ENCODE data around the gene CLOCK. TPM values are rescaled to one million over a fixed set of nuclear protein-coding genes. Genes with fewer than 3 reads are reported as not detected.

The CLOCK gene
- total and polyA plus RNA-seq, 9 of the 15 experiments (the other 6 are each of a cell fraction or from before 2014, with no cell fraction given): 3.7 to 14.4 (median 9.4) TPM

DNA sequence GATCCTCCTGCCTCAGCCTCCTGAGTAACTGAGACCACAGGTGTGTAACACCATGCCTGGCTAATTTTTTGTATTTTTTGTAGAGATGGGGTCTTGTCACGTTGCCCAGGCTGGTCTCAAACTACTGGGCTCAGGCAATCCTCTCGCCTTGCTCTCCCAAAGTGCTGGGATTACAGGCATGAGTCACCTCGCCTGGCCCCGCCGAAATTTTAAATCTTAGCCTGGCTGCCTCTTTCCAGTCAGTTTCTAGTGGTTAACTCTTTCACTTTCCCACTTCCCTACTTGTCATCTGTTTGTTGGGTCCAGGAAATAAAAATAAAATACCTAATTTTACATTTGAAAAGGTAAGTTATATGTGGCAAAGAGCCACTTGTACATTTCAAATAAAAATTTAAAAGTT lies 88.5 kb downstream of the CLOCK start:
- Histone ChIP-seq H3K9ac (ENCODE audit: insufficient read depth in 1 of 2, low read depth in 2 of 2, low read length in 2 of 2) (no peak overlapping the region), H3K9me3 (replicated peaks; ENCODE audit: control insufficient read depth, insufficient read depth, low read depth, low read length) (no peaks in the 10 kb centered on the region), H3K4me2 (ENCODE audit: insufficient read depth, low read length) (no peak overlapping the region), H3K36me3 (ENCODE audit: control insufficient read depth, insufficient read depth, low read length) (peaks cover 36% of the 10 kb centered on the region), H3K4me3 (no peak overlapping the region), H3K79me2 (ENCODE audit: control insufficient read depth, insufficient read depth, low read length) (no peaks in the 10 kb centered on the region), H3K9me1 (ENCODE audit: control insufficient read depth, insufficient read depth, low read length) (no peaks in the 10 kb centered on the region), H4K20me1 (replicated peaks; ENCODE audit: control insufficient read depth, insufficient read depth, low read length) (no peaks in the 10 kb centered on the region), H3K27ac (ENCODE audit: extremely low read depth, low read depth, low read length) (no peak overlapping the region), H2AFZ (ENCODE audit: low read depth, low read length) (no peak overlapping the region), H3K4me1 (replicated peaks in 1 of 2; ENCODE audit: control insufficient read depth in 2 of 2, insufficient read depth in 2 of 2, low read length in 2 of 2) (no peaks in the 10 kb centered on the region), H3K27me3 (ENCODE audit: control insufficient read depth in 2 of 2, insufficient read depth in 2 of 2, low read length in 2 of 2) (no peaks in the 10 kb centered on the region)
- CTCF ChIA-PET (ENCODE audit: low intra/inter-chr PET ratio): no interaction called here
- ATAC-seq (no peak), DNase-seq (ENCODE audit: extremely low read depth in 1 of 4, low spot score in 3 of 4) (no peak), FAIRE-seq (no peak)
- TF ChIP-seq, protein P1, sequence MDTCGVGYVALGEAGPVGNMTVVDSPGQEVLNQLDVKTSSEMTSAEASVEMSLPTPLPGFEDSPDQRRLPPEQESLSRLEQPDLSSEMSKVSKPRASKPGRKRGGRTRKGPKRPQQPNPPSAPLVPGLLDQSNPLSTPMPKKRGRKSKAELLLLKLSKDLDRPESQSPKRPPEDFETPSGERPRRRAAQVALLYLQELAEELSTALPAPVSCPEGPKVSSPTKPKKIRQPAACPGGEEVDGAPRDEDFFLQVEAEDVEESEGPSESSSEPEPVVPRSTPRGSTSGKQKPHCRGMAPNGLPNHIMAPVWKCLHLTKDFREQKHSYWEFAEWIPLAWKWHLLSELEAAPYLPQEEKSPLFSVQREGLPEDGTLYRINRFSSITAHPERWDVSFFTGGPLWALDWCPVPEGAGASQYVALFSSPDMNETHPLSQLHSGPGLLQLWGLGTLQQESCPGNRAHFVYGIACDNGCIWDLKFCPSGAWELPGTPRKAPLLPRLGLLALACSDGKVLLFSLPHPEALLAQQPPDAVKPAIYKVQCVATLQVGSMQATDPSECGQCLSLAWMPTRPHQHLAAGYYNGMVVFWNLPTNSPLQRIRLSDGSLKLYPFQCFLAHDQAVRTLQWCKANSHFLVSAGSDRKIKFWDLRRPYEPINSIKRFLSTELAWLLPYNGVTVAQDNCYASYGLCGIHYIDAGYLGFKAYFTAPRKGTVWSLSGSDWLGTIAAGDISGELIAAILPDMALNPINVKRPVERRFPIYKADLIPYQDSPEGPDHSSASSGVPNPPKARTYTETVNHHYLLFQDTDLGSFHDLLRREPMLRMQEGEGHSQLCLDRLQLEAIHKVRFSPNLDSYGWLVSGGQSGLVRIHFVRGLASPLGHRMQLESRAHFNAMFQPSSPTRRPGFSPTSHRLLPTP (IDR thresholded peaks at IDR 0.05; ENCODE audit: borderline replicate concordance, extremely low read depth, insufficient read length): no peak
- TF ChIP-seq PRPF4 (IDR thresholded peaks at IDR 0.05; ENCODE audit: insufficient read depth, low read depth, low read length, poor library complexity, severe bottlenecking) (no peak), HNRNPK (IDR thresholded peaks at IDR 0.05; ENCODE audit: low read depth, low read length, poor library complexity, severe bottlenecking) (no peak), MXI1 (IDR thresholded peaks at IDR 0.05; ENCODE audit: low read depth, low read length) (no peak), ARID1B (IDR thresholded peaks at IDR 0.05) (no peak)
- TF ChIP-seq, protein P2, sequence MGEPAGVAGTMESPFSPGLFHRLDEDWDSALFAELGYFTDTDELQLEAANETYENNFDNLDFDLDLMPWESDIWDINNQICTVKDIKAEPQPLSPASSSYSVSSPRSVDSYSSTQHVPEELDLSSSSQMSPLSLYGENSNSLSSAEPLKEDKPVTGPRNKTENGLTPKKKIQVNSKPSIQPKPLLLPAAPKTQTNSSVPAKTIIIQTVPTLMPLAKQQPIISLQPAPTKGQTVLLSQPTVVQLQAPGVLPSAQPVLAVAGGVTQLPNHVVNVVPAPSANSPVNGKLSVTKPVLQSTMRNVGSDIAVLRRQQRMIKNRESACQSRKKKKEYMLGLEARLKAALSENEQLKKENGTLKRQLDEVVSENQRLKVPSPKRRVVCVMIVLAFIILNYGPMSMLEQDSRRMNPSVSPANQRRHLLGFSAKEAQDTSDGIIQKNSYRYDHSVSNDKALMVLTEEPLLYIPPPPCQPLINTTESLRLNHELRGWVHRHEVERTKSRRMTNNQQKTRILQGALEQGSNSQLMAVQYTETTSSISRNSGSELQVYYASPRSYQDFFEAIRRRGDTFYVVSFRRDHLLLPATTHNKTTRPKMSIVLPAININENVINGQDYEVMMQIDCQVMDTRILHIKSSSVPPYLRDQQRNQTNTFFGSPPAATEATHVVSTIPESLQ (CRISPR knock-in tag; IDR thresholded peaks at IDR 0.05): no peak
- TF ChIP-seq, protein P3, sequence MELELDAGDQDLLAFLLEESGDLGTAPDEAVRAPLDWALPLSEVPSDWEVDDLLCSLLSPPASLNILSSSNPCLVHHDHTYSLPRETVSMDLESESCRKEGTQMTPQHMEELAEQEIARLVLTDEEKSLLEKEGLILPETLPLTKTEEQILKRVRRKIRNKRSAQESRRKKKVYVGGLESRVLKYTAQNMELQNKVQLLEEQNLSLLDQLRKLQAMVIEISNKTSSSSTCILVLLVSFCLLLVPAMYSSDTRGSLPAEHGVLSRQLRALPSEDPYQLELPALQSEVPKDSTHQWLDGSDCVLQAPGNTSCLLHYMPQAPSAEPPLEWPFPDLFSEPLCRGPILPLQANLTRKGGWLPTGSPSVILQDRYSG (tag; conservative IDR thresholded peaks at IDR 0.05; ENCODE audit: low read depth): no peak
- TF ChIP-seq, protein P4, sequence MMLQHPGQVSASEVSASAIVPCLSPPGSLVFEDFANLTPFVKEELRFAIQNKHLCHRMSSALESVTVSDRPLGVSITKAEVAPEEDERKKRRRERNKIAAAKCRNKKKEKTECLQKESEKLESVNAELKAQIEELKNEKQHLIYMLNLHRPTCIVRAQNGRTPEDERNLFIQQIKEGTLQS (IDR thresholded peaks at IDR 0.05): 0 out of 2 replicates have a peak, but pooled peaks have one; percentile 28
- TF ChIP-seq, protein P4 (CRISPR knock-in tag; conservative IDR thresholded peaks at IDR 0.05): no peak
- TF ChIP-seq, protein P5, sequence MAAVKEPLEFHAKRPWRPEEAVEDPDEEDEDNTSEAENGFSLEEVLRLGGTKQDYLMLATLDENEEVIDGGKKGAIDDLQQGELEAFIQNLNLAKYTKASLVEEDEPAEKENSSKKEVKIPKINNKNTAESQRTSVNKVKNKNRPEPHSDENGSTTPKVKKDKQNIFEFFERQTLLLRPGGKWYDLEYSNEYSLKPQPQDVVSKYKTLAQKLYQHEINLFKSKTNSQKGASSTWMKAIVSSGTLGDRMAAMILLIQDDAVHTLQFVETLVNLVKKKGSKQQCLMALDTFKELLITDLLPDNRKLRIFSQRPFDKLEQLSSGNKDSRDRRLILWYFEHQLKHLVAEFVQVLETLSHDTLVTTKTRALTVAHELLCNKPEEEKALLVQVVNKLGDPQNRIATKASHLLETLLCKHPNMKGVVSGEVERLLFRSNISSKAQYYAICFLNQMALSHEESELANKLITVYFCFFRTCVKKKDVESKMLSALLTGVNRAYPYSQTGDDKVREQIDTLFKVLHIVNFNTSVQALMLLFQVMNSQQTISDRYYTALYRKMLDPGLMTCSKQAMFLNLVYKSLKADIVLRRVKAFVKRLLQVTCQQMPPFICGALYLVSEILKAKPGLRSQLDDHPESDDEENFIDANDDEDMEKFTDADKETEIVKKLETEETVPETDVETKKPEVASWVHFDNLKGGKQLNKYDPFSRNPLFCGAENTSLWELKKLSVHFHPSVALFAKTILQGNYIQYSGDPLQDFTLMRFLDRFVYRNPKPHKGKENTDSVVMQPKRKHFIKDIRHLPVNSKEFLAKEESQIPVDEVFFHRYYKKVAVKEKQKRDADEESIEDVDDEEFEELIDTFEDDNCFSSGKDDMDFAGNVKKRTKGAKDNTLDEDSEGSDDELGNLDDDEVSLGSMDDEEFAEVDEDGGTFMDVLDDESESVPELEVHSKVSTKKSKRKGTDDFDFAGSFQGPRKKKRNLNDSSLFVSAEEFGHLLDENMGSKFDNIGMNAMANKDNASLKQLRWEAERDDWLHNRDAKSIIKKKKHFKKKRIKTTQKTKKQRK (IDR thresholded peaks at IDR 0.05; ENCODE audit: borderline replicate concordance, low read depth, low read length): no peak
- intact Hi-C loops (cut with micrococcal nuclease): no loop called here
- in situ Hi-C loops (cut with MboI): loop anchor here (10.0 kb wide), 1 partner anchor 277 kb away; no protein-coding TSS in a partner anchor
- WGBS (ENCODE audit: insufficient coverage, low coverage, missing lambda C conversion rate): 60% methylated on average over 5 of the region's 5 CpGs
- no TSS peak for BruUV-seq (replicated peaks)
- POLR2A ChIA-PET: no interaction called here

Data from K562 (cell line).